ENCODE results near the gene RAB2B. TPM values are rescaled to one million over a fixed set of nuclear protein-coding genes. Genes with fewer than 3 reads are reported as not detected.

The RAB2B gene
- 26.8 and 29.0 TPM in 2 replicates for total RNA-seq

GRCh38 chr14:21476925-21477681 lies at the start of gene RAB2B, which contains the start of gene TOX4:
RAB2B (minus strand) TSS chr14:21476959; CDS start chr14:21476872, 87 bp downstream.
TOX4 (plus strand) TSS chr14:21477195; CDS start chr14:21477279, 84 bp downstream.

GRCh38 chr14:21525962-21526671 lies 49.4 kb upstream of the RAB2B start, which contains the start of gene SALL2:
SALL2 (minus strand) TSS chr14:21526346; CDS start chr14:21526127, 219 bp downstream.

GRCh38 chr14:21510735-21511657 lies 34.2 kb upstream of the RAB2B start, which contains the start of gene METTL3:
METTL3 (minus strand) TSS chr14:21511340; CDS start chr14:21511223, 117 bp downstream.

GRCh38 chr14:21455912-21456667 lies 20.7 kb downstream of the RAB2B start, which contains the start of gene CHD8:
CHD8 (minus strand) TSS chr14:21456123; CDS start chr14:21431643, 24,480 bp downstream.

Other genes starting within 250 kb of the RAB2B start
- gene HNRNPC, start 207.5 kb downstream of the RAB2B start, total RNA-seq: 696 and 811 TPM in 2 replicates
- gene RPGRIP1, start 196.9 kb downstream of the RAB2B start, total RNA-seq: not detected in 2 replicates
- 74.4 and 143 TPM in 2 replicates for gene SUPT16H, start 92.9 kb downstream of the RAB2B start, total RNA-seq
- 35.8 and 59.4 TPM in 2 replicates for gene CHD8, start 20.8 kb downstream of the RAB2B start, total RNA-seq
- gene TOX4, start 236 bp upstream of the RAB2B start, total RNA-seq: 18.9 and 32.6 TPM in 2 replicates
- gene METTL3, start 34.4 kb upstream of the RAB2B start, total RNA-seq: 79.0 and 108 TPM in 2 replicates
- 1.2 and 1.7 TPM in 2 replicates for gene SALL2, start 49.4 kb upstream of the RAB2B start, total RNA-seq
- gene OR10G3, start 103.1 kb upstream of the RAB2B start, total RNA-seq: not detected in 2 replicates
- not detected in 2 replicates for gene OR10G2, start 158.0 kb upstream of the RAB2B start, total RNA-seq
- not detected in 2 replicates for gene OR4E2, start 176.9 kb upstream of the RAB2B start, total RNA-seq
- not detected in 2 replicates for gene OR4E1, start 196.9 kb upstream of the RAB2B start, total RNA-seq

All from regular cardiac myocyte (primary cell).